Ammon's horn (tissue), 1 donor: ENCODE results near the gene TTC32.
A peak's percentile ranks its signal among the peaks of the same experiment; 100 is the strongest.
"Not testable (repeated sequence)": the region's sequence is repeated elsewhere in the genome, so short reads cannot be mapped to it uniquely, and the experiment has no call there.

Experiments
- DNase-seq: peaks from one replicate; pipeline ENCODE4 v3.0.0-alpha.2; 2016; ENCODE audit warnings: low spot score

The TTC32 gene

GRCh38 chr2:19901442-19902215 lies at the start of gene TTC32:
Gene TTC32 (minus strand): TSS chr2:19901983. CDS start chr2:19901854, 129 bp downstream.
- DNase-seq, result peak; percentile 92

- DNase-seq, result no peak
Observed at GRCh38 chr2:19949071-19949470, 47.3 kb upstream of the TTC32 start.

- no peak for DNase-seq
Observed at GRCh38 chr2:19947184-19947940, 45.6 kb upstream of the TTC32 start.

- DNase-seq, result no peak
Observed at GRCh38 chr2:19944205-19944845, 42.5 kb upstream of the TTC32 start.

GRCh38 chr2:19943189-19943588 lies 41.4 kb upstream of the TTC32 start:
- DNase-seq, result no peak

- DNase-seq, result no peak
Observed at GRCh38 chr2:19942199-19942598, 40.4 kb upstream of the TTC32 start.

GRCh38 chr2:19937004-19937403 lies 35.2 kb upstream of the TTC32 start:
- DNase-seq, result no peak

GRCh38 chr2:19936203-19936602 lies 34.4 kb upstream of the TTC32 start:
- DNase-seq, result no peak

GRCh38 chr2:19933351-19933981 lies 31.7 kb upstream of the TTC32 start:
- no peak for DNase-seq

- no peak for DNase-seq
Observed at GRCh38 chr2:19932928-19933327, 31.1 kb upstream of the TTC32 start.

GRCh38 chr2:19929226-19929625 lies 27.4 kb upstream of the TTC32 start:
- no peak for DNase-seq

GRCh38 chr2:19927816-19928215 lies 26.0 kb upstream of the TTC32 start:
- DNase-seq, result not testable (repeated sequence)

- DNase-seq, result not testable (repeated sequence)
Observed at GRCh38 chr2:19924526-19924925, 22.7 kb upstream of the TTC32 start.

- DNase-seq, result not testable (repeated sequence)
Observed at GRCh38 chr2:19922188-19922587, 20.4 kb upstream of the TTC32 start.

GRCh38 chr2:19916385-19916950 lies 14.7 kb upstream of the TTC32 start:
- no peak for DNase-seq

GRCh38 chr2:19914266-19914975 lies 12.6 kb upstream of the TTC32 start:
- DNase-seq, result peak; percentile 15

- no peak for DNase-seq
Observed at GRCh38 chr2:19911808-19912509, 10.2 kb upstream of the TTC32 start.

GRCh38 chr2:19902216-19902740 lies 495 bp upstream of the TTC32 start:
- DNase-seq, result no peak

- peak; percentile 8 for DNase-seq
Observed at GRCh38 chr2:19900931-19901441, 797 bp downstream of the TTC32 start.
